Neuronal stem cell (in vitro differentiated cells): ENCODE data around the gene COL6A2.

Experiments used
- DNase-seq: peaks from one replicate; pipeline ENCODE4 v3.0.0-alpha.2; 2013; ENCODE audit warnings: low spot score
- H2AFZ ChIP-seq: one replicate; pipeline ENCODE4 v1.6.1; 2013; ENCODE audit warnings: mild to moderate bottlenecking, low read length, inconsistent platforms
- H2AK5ac ChIP-seq: 2 replicates; pipeline ENCODE4 v1.6.1; 2013; ENCODE audit warnings: low read depth, mild to moderate bottlenecking, inconsistent platforms, low read length, moderate library complexity, mixed read lengths
- H2BK120ac ChIP-seq: 2 replicates; pipeline ENCODE4 v1.6.1; 2013; ENCODE audit warnings: low read depth, mild to moderate bottlenecking, inconsistent platforms, low read length, moderate library complexity, mixed read lengths
- H2BK12ac ChIP-seq: one replicate; pipeline ENCODE4 v1.6.1; 2013; ENCODE audit warnings: low read length, inconsistent platforms
- H2BK15ac ChIP-seq: 2 replicates; pipeline ENCODE4 v1.6.1; 2013; ENCODE audit warnings: mild to moderate bottlenecking, low read length, inconsistent platforms, mixed read lengths
- H2BK5ac ChIP-seq: one replicate; pipeline ENCODE4 v1.6.1; 2013; ENCODE audit warnings: inconsistent platforms, mild to moderate bottlenecking, low read length, moderate library complexity
- H3K14ac ChIP-seq: one replicate; pipeline ENCODE4 v1.6.1; 2013; ENCODE audit warnings: low read length, inconsistent platforms
- H3K18ac ChIP-seq: 2 replicates; pipeline ENCODE4 v1.6.1; 2013; ENCODE audit warnings: low read length, inconsistent platforms
- H3K23ac ChIP-seq: 2 replicates; pipeline ENCODE4 v1.6.1; 2013; ENCODE audit warnings: low read depth, mild to moderate bottlenecking, mixed read lengths, low read length, inconsistent platforms; ENCODE audit not compliant: poor library complexity
- H3K27ac ChIP-seq: replicated peaks from 3 replicates; pipeline ENCODE4 v1.5.1; 2013; ENCODE audit warnings: low read length, inconsistent platforms
- H3K27me3 ChIP-seq, 3 experiments: 2 replicates each; pipeline ENCODE4 v1.6.1; 2013; ENCODE audit warnings: low read length in 3 of 3, mild to moderate bottlenecking in 2 of 3, inconsistent platforms in 1 of 3, low read depth in 1 of 3, mixed read lengths in 1 of 3, moderate library complexity in 1 of 3; ENCODE audit not compliant: control insufficient read depth in 3 of 3, insufficient read depth in 3 of 3
- H3K36me3 ChIP-seq, 2 donors: replicated peaks in 1 of 2; 2 replicates each; pipeline ENCODE4 v1.6.1; 2013; ENCODE audit warnings: low read length in 2 of 2; ENCODE audit not compliant: control insufficient read depth in 2 of 2, insufficient read depth in 2 of 2
- H3K4ac ChIP-seq: 2 replicates; pipeline ENCODE4 v1.6.1; 2013; ENCODE audit warnings: inconsistent platforms, mild to moderate bottlenecking, low read length, moderate library complexity
- H3K4me1 ChIP-seq, 2 donors: 1 replicate in 1 of 2; 2 replicates in 1 of 2; pipeline ENCODE4 v1.6.1; 2013; ENCODE audit warnings: low read length in 2 of 2, low read depth in 1 of 2; ENCODE audit not compliant: control insufficient read depth in 2 of 2, insufficient read depth in 1 of 2
- H3K4me2 ChIP-seq: one replicate; pipeline ENCODE4 v1.6.1; 2013; ENCODE audit warnings: mild to moderate bottlenecking, low read length, inconsistent platforms; ENCODE audit not compliant: insufficient read depth, poor library complexity, severe bottlenecking
- H3K4me3 ChIP-seq, 2 donors: 2 replicates each; pipeline ENCODE4 v1.5.1; 2013; ENCODE audit warnings: low read length in 2 of 2, mild to moderate bottlenecking in 2 of 2, inconsistent platforms in 1 of 2, moderate library complexity in 1 of 2
- H3K79me1 ChIP-seq: one replicate; pipeline ENCODE4 v1.6.1; 2013; ENCODE audit warnings: low read depth, mild to moderate bottlenecking, inconsistent platforms, low read length, moderate library complexity
- H3K9ac ChIP-seq: one replicate; pipeline ENCODE4 v1.6.1; 2013; ENCODE audit warnings: mild to moderate bottlenecking, low read depth, low read length, inconsistent platforms; ENCODE audit not compliant: poor library complexity
- H3K9me3 ChIP-seq, 2 donors: replicated peaks in 1 of 2; 2 replicates each; pipeline versions ENCODE3 to v1.6.1; 2013; ENCODE audit warnings: low read length in 2 of 2, mild to moderate bottlenecking in 2 of 2, inconsistent platforms in 1 of 2, low read depth in 1 of 2, mixed read lengths in 1 of 2, moderate library complexity in 1 of 2; ENCODE audit not compliant: control insufficient read depth in 2 of 2, insufficient read depth in 1 of 2
- H4K8ac ChIP-seq: one replicate; pipeline ENCODE4 v1.6.1; 2013; ENCODE audit warnings: low read depth, mild to moderate bottlenecking, inconsistent platforms, low read length, moderate library complexity
- H4K91ac ChIP-seq: one replicate; pipeline ENCODE4 v1.6.1; 2013; ENCODE audit warnings: low read length, low read depth, mild to moderate bottlenecking, inconsistent platforms; ENCODE audit not compliant: poor library complexity
- WGBS, 2 donors: extraction: QIAGEN DNeasy Blood & Tissue Kit; methylation state at CpG; one replicate each; pipeline ENCODE4 v1.1.7; 2013; ENCODE audit warnings: missing lambda C conversion rate in 2 of 2, mixed read lengths in 1 of 2; ENCODE audit not compliant: insufficient read length in 2 of 2, insufficient replicate concordance in 1 of 2; ENCODE audit errors: extremely low coverage in 2 of 2; 5-methylcytosine and 5-hydroxymethylcytosine counted together

Gene COL6A2

DNA sequence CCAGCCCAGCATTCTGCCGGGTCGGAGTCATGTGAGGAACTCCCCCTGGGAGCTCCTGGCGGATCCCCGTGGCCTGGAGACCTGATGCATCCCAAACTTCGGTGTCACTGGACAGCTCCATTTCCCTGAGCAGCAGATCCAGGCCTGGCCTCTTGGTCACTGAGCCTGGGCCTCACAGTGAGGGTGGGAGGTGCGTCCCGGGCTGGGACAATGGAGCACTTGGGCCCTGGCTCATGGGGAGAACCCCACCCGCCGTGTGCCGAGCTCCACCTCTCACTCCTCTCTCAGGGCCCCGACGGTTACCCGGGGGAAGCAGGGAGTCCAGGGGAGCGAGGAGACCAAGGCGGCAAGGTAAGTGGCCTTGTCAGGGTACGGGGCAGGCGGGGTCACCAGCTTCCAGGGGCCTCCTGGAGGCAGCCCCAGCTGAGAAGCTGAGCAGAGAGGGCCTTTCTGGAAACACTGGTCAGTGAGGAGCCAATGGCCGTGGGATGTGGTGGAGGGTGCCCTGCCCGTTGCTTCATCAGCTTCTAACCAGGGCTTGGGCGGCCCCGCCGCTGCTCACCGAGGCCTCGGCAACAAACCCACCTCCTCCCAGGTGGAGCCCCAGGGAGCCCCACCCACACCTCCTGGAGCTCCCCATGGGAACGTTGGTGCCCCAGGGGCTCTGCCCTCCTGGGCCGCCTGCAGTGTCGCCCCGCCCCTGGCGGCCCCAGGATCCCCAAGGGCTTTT lies 19.8 kb downstream of the COL6A2 start:
- Histone ChIP-seq H3K4me1 (no peaks in the 10 kb centered on the region), H3K4me3 (no peak overlapping the region), H3K23ac (peak overlapping the region; percentile 95), H2AK5ac (peak overlapping the region; percentile 46), H2BK5ac (no peak overlapping the region), H3K79me1 (peaks cover 5% of the 10 kb centered on the region), H3K4ac (no peak overlapping the region), H2AFZ (no peak overlapping the region), H4K8ac (no peak overlapping the region), H3K9ac (no peak overlapping the region), H2BK120ac (no peak overlapping the region), H2BK15ac (no peak overlapping the region), H4K91ac (no peak overlapping the region), H2BK12ac (no peak overlapping the region), H3K4me2 (no peak overlapping the region), H3K14ac (no peak overlapping the region), H3K18ac (no peak overlapping the region), H3K27me3 (no peaks in the 10 kb centered on the region), H3K27ac (no peak overlapping the region), H3K9me3 (peaks cover 0 to 5% of the 10 kb centered on the region in 2 donors), H3K36me3 (peaks cover 0 to 3% of the 10 kb centered on the region in 2 donors)
- DNase-seq = no peak
- no CpG with 5 or more reads among the region's 29 CpGs for WGBS, 2 donors

DNA sequence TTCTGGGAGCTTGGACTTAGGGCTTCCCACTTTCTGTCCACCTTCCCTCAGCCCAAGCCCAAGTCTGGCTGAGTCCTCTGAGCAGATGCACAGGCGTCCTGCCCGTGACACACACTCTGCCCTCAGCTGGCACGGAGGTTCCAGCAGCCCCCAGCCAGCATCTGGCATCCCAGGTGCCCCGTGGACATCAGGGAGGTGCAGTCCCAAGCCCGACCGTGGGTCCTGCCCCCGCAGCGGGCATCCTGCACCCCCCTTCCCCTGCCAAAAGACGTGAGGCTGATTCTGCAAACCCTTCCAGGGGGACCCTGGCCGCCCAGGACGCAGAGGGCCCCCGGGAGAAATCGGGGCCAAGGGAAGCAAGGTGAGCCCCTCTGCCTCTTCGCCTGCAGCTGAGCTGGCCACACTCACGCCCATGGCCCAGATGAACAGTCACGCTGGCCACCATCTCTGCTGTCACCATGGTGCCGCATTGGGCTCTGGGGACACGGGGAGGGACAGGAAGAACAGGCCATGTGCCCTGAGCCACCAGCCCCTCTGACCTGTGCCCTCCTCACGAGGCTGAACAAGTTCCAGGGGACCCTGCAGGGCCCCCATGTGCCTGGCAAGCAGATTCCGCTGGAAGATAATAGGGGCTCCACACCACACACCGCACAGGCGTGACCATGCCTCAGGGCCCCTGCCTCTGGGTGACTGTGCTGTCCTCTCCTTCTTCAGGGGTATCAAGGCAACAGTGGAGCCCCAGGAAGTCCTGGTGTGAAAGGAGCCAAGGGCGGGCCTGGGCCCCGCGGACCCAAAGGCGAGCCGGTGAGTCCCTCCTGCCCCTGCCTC lies 20.6 kb downstream of the COL6A2 start:
- Histone ChIP-seq H2BK15ac (no peak overlapping the region), H3K23ac (peak overlapping the region; percentile 94), H3K27me3 (no peaks in the 10 kb centered on the region), H3K79me1 (peaks cover 5% of the 10 kb centered on the region), H2BK12ac (no peak overlapping the region), H4K8ac (no peak overlapping the region), H2AFZ (no peak overlapping the region), H3K4me1 (no peaks in the 10 kb centered on the region), H4K91ac (no peak overlapping the region), H3K4ac (no peak overlapping the region), H3K9me3 (peaks cover 0 to 5% of the 10 kb centered on the region in 2 donors), H3K14ac (no peak overlapping the region), H2AK5ac (no peak overlapping the region), H3K4me3 (no peak overlapping the region), H2BK120ac (no peak overlapping the region), H3K4me2 (no peak overlapping the region), H3K18ac (no peak overlapping the region), H3K27ac (no peak overlapping the region), H2BK5ac (no peak overlapping the region), H3K36me3 (peaks cover 0 to 3% of the 10 kb centered on the region in 2 donors), H3K9ac (no peak overlapping the region)
- no CpG with 5 or more reads among the region's 27 CpGs for WGBS, 2 donors
- DNase-seq = no peak

DNA sequence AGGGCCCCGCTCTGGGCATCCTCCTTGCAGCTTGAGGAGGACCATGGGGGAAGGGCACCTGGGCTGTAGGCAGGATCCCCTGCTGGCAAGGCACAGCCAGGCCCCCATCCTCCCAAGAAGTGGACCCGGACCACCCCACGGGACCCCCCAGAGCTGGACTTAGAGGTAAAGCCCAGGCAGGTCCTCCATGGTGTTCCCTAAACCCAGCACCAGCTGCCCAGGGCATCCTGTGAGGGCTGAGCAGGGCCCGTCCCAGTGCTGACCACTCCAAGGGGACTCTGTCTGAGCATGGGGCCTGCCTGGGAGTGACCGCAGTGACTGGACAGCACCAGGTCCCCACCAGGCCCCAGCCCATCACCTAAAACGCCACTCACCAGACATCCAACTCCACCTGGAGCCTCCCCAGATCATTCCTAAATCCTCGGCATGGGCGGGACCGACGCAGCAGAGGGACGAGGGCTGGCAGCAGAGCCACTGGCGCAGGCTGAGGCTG lies 21.3 kb downstream of the COL6A2 start:
- Histone ChIP-seq H3K4me3 (no peak overlapping the region), H3K27ac (no peak overlapping the region), H4K91ac (no peak overlapping the region), H2BK15ac (no peak overlapping the region), H3K14ac (peak overlapping the region; percentile 33), H2BK5ac (peak overlapping the region; percentile 39), H3K9ac (no peak overlapping the region), H3K79me1 (peaks cover 5% of the 10 kb centered on the region), H3K23ac (peak overlapping the region; percentile 94), H3K9me3 (peaks cover 0 to 3% of the 10 kb centered on the region in 2 donors), H2BK12ac (no peak overlapping the region), H3K4ac (no peak overlapping the region), H2AK5ac (peak overlapping the region; percentile 42), H3K27me3 (no peaks in the 10 kb centered on the region), H3K4me2 (no peak overlapping the region), H4K8ac (no peak overlapping the region), H3K36me3 (no peaks in the 10 kb centered on the region), H3K4me1 (no peaks in the 10 kb centered on the region), H2BK120ac (no peak overlapping the region), H2AFZ (no peak overlapping the region), H3K18ac (no peak overlapping the region)
- DNase-seq = no peak
- WGBS, 2 donors = no CpG with 5 or more reads among the region's 12 CpGs
